AG10803 (cell line): ENCODE data around the gene TMEM107.

ENCODE experiments used
- DNase-seq: peaks from one replicate; pipeline ENCODE4 v3.0.0; 2010; ENCODE audit warnings: low read depth
- H3K4me3 ChIP-seq: 2 replicates; pipeline ENCODE4 v1.5.1; 2011; ENCODE audit warnings: mild to moderate bottlenecking, low read length, control low read depth
- TF ChIP-seq, protein P1 (sequence below): conservative IDR thresholded peaks from 2 replicates; pipeline ENCODE4 v1.5.1; 2011; ENCODE audit warnings: mild to moderate bottlenecking, low read length, control low read depth, inconsistent platforms

Gene TMEM107

DNA sequence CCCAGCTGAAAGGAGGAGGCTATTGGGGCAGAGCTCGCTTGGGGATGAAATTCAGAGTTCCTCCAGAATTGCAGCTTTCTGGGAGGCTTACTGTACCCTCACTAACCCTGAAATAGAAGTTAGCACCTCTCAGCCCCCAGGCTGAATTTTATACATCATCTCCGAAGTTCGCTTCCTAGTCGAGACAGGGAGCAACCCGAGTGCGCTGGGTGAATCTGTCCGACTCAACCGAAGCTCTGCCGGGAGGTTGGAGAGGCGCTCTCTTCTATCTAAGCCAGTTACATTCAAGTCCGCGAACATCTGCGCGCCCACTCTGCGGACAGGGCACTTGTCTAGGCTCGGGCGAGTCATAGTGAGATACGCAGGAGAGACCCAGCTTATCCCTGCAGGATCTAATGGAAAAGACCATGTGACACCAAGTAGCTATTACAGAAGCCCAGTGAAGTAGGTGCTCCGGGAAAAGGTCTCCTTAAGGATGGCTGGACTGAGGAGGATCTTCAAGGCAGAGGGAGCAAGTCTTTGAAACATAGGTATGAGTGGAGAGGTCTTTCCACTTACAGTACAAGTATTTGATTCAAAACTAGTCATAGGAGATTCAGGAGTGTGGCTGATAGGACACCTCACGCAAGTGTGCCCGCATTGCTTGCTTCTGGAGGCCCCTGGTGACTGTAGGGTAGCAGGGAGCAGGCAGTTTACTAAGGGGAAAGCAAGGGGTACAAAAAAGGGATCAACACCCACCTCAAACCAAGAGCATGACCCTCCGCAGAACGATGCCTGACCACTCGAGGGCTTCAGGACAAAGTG is 51.6 kb downstream of the TMEM107 start:
- DNase-seq: peak; percentile 34
- TF ChIP-seq, protein P1, sequence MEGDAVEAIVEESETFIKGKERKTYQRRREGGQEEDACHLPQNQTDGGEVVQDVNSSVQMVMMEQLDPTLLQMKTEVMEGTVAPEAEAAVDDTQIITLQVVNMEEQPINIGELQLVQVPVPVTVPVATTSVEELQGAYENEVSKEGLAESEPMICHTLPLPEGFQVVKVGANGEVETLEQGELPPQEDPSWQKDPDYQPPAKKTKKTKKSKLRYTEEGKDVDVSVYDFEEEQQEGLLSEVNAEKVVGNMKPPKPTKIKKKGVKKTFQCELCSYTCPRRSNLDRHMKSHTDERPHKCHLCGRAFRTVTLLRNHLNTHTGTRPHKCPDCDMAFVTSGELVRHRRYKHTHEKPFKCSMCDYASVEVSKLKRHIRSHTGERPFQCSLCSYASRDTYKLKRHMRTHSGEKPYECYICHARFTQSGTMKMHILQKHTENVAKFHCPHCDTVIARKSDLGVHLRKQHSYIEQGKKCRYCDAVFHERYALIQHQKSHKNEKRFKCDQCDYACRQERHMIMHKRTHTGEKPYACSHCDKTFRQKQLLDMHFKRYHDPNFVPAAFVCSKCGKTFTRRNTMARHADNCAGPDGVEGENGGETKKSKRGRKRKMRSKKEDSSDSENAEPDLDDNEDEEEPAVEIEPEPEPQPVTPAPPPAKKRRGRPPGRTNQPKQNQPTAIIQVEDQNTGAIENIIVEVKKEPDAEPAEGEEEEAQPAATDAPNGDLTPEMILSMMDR: no peak
- peak overlapping the region; percentile 69 for H3K4me3 ChIP-seq

DNA sequence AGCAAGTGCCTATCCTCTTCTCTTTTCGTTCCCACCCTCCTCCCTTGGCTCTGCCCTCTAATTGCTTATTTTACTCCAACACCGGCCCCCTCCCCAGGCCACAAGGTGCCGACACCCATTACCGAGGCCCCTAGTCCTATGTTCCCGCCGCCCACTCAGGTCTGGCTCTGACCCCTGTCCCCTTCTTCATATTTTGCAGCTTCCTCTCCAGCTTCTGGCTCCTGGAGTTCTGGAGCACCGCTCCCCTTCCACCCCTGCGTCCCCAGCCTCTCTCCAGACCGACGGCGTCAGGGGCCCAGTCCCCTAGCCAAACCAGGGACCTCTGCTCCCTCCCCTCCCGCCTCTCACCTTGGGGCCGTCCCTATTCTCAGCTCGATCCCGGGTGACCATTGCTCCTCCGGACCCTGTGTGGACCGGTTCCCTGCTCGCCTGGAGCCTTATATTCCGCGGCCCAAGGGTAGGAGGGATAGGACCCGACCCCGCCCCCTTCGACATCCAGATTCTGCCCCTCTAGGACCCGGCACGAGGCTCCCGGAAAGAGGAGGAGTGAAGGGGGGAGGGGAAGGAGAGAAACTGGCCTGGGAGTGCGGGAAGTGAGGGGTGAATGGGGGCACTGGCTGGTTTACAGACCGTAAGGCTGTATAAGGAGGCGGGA is 52.4 kb downstream of the TMEM107 start, which contains the start of gene HES7:
Gene HES7 (minus strand): TSS at position 412 of the 655 bp plus-strand sequence. CDS start 22 bp downstream, at position 390.
- DNase-seq: no peak
- peak within 1 kb of the TSS; percentile 69 for H3K4me3 ChIP-seq
- TF ChIP-seq, protein P1: no peak

DNA sequence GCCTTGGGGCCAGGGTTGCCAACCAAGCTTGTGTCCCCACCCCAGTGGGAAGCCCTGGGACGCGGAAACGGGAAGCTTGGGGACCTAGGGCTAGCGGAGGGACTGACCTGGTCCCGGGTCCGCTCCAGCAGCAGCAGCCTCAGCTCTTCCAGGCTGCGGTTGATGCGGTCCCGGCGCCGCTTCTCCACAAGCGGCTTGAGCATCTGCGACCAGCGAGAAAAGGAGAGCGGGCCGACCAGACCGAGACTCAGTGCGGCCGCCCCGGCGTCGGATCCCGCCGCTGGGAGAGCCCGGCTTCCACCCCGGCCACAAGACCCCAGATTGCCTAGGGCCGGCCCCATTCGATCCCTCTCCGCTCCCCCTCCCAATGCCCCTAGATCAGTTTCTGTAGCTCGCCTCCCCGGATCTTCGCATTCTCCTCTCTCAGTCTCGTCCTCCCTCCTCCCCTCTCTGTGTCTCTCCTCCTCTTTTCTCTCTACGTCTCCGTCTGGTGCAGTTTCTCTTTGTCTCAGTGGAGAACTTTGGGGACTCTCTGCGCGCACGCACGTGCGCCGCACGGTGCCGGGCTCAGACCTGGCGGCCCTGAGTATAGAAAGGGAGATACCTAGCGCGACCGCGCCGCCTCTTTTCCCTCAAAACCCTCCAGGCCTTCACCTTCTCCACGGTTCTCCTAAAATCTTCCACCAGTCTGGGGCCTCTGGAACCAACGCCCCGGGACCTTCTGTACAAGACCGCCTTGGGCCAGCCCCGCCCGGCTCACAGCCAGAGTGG is 53.1 kb downstream of the TMEM107 start:
- H3K4me3 ChIP-seq: peak overlapping the region; percentile 69
- peak; percentile 31 for DNase-seq
- TF ChIP-seq, protein P1: no peak
